Pancreas (tissue), 10 donors: ENCODE results near the gene DCST2. TPM values are rescaled to one million over a fixed set of nuclear protein-coding genes. Genes with fewer than 3 reads are reported as not detected.

Source experiments
- ATAC-seq, 4 donors: fragments of 200-7000 bp; cut with Tn5 transposase; one replicate each; pipeline versions ENCODE4 v1.8.0 to v1.9.1; 2020; ENCODE audit warnings: mild to moderate bottlenecking in 4 of 4, moderate library complexity in 4 of 4
- DNase-seq, 6 donors: peaks; one replicate each; pipeline ENCODE4 v3.0.0-alpha.2; 2020
- FAIRE-seq: peaks from 2 replicates; lab custom pipeline; 2012; peaks lifted over from hg19 to GRCh38; lab: Jason Lieb, UNC
- H3K27ac ChIP-seq, 4 donors: fragments of 200-600 bp; sonication (generic); 1 replicate in 3 of 4; 2 replicates in 1 of 4; pipeline versions ENCODE4 v1.5.0 to v1.8.0; 2020
- H3K27me3 ChIP-seq, 4 donors: fragments of 200-600 bp; one replicate each; pipeline ENCODE4 v1.8.0; 2021
- H3K36me3 ChIP-seq, 3 donors: fragments of 200-600 bp; sonication (generic) in 1 of 3; one replicate each; pipeline versions ENCODE4 v1.5.0 to v1.8.0; 2020 to 2021
- H3K4me1 ChIP-seq, 3 donors: fragments of 200-600 bp; one replicate each; pipeline ENCODE4 v1.8.0; 2021
- H3K4me3 ChIP-seq, 4 donors: fragments of 200-600 bp; sonication (generic) in 2 of 4; one replicate each; pipeline versions ENCODE4 v1.5.0 to v1.8.0; 2020 to 2021
- H3K9me3 ChIP-seq, 4 donors: fragments of 200-600 bp; one replicate each; pipeline ENCODE4 v1.8.0; 2021
- WGBS, 2 donors: extraction: QIAGEN DNeasy Blood & Tissue Kit; methylation state at CpG; one replicate each; pipeline ENCODE4 v1.1.7; 2013; 5-methylcytosine and 5-hydroxymethylcytosine counted together
- intact Hi-C, 3 donors: fragments of 100-400 bp; cut with DNase I; formaldehyde crosslinking; loops; one replicate each; pipeline versions ENCODE4 v1.11.1 to v1.14.2; 2022
- polyA plus RNA-seq, 2 donors: library from polyadenylated mRNA; stranded (reverse); fragments of 200-250 nt; gene quantifications; one replicate each; pipeline ENCODE4 v1.2.3, GENCODE V29; 2013
- total RNA-seq, 6 donors: library from RNA; stranded (reverse); fragmentation: NEBNext Ultra II Directional in 4 of 6; extraction: Animal tissue kit (Norgen Biotek cat#: 25700) in 4 of 6; gene quantifications; one replicate each; pipeline versions ENCODE4 v1.2.1 to v1.2.4, GENCODE V29; 2021 to 2023
- TF ChIP-seq, protein P1 (sequence below), 4 donors: fragments of 200-600 bp; sonication (generic) in 3 of 4; IDR thresholded peaks; one replicate each; pipeline versions ENCODE4 v1.5.0 to v1.8.0; 2021; ENCODE audit warnings: antibody characterized with exemption in 4 of 4
- donor health status: healthy with polysubstance abuse.
- donor health status: DM: no; HTN: no; CAD: no; lungs with moderate emphysema.
- donor health status: DM: no; HTN: no; CAD: no.
- donor health status: control.
- donor health status: control.
- donor health status: Bipolar disorder and iron deficiency.
- donor health status: DM: yes; HTN: yes; CAD: no.
- donor health status: DM: no; HTN: no; CAD: no.
- donor health status: DM: no; HTN: no; CAD: no.
- donor health status: DM: yes; HTN: yes; CAD: no.

DCST2 gene
- total and polyA plus RNA-seq, 8 donors = 0.12 to 5.1 (median 0.51) TPM

DNA sequence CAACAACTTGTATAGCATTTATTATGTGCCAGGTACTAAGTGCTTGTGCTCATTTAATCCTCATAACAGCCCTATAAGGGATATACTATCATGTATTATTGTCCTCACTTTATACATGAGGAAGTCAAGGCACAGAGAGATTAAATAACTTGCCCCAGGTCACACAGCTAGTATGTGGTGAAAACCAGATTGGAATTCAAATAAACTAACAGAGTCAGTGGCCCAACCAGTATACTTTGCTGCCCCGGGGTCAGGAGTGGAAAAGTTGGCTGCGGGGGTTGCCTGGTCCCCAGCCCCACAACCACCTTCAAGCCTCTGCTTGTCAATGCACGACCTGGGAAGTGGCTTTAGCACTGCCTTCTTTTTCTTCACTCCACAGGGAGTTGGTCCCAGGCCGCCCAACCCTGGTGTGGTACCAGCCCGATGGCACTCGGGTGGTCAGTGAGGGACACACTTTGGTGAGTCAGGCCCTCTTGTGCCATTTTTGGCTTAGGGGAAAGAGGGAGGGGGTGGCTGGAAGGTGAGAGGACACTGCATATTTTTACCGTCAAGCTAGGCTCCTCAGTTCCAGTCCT, 20.0 kb upstream of the DCST2 start:
- H3K4me1 ChIP-seq = peaks cover 0 to 15% (median 4%) of the 10 kb centered on the region in 3 donors
- TF ChIP-seq, protein P1, sequence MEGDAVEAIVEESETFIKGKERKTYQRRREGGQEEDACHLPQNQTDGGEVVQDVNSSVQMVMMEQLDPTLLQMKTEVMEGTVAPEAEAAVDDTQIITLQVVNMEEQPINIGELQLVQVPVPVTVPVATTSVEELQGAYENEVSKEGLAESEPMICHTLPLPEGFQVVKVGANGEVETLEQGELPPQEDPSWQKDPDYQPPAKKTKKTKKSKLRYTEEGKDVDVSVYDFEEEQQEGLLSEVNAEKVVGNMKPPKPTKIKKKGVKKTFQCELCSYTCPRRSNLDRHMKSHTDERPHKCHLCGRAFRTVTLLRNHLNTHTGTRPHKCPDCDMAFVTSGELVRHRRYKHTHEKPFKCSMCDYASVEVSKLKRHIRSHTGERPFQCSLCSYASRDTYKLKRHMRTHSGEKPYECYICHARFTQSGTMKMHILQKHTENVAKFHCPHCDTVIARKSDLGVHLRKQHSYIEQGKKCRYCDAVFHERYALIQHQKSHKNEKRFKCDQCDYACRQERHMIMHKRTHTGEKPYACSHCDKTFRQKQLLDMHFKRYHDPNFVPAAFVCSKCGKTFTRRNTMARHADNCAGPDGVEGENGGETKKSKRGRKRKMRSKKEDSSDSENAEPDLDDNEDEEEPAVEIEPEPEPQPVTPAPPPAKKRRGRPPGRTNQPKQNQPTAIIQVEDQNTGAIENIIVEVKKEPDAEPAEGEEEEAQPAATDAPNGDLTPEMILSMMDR (IDR thresholded peaks at IDR 0.05) = no peak
- FAIRE-seq (no peak), DNase-seq (peak in 1 of 6 donors; percentile 39), ATAC-seq (no peak)
- H3K4me3 ChIP-seq = no peak overlapping the region
- 89 to 91% methylated on average over 7 of the region's 7 CpGs for WGBS, 2 donors
- H3K27me3 ChIP-seq = no peaks in the 10 kb centered on the region
- H3K36me3 ChIP-seq = peaks cover 0 to 10% (median 0%) of the 10 kb centered on the region in 3 donors
- H3K27ac ChIP-seq = no peak overlapping the region
- intact Hi-C loops = no loop called here
- no peaks in the 10 kb centered on the region for H3K9me3 ChIP-seq

DNA sequence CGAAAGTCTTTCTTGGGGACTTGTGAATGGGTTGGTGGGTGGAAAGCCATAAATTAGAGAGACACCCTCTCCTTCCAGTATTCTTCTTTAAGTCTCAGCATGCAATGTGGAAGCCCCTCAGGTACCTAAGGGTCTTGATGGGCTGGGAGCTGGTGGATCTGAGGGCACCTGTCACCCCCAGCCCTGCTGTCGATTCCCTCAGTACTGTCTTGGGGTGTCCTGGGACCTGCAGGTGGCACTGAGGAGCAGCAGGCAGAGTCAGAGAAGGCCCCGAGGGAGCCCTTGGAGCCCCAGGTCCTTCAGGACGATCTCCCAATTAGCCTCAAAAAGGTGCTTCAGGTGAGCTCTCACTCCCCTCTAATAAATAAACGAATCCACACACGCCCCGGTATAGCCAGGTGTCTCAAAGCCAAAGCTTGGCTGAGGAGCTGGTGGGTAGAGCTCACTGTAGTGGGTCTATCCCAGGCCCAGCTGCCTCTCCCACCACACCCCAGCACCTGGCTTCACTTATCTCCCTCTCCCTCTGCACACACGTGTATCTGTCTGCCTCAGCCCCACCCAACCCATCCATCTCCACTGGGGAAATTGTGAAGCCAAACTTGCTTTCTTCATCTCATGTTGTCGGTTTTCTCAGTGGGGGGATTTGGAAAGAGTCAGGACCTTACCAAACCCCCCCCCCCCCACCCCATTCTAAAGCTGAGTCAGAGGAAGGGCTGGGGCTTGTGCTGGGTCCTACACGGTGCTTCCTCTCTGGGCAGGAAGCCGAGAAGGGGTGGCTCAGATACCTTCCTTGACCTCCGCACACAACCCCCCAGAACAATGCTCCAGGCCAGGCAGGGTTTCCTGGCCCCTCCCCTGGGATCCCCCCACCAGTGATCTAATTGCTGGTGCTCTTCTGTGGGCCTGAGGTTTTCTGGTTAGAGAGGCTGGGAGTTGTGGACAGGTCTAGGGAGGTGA, 19.1 kb upstream of the DCST2 start:
- no peaks in the 10 kb centered on the region for H3K9me3 ChIP-seq
- H3K36me3 ChIP-seq = peaks cover 0 to 4% (median 0%) of the 10 kb centered on the region in 3 donors
- TF ChIP-seq, protein P1 (IDR thresholded peaks at IDR 0.05) = no peak
- 54 to 67% methylated on average over 12 of the region's 12 CpGs for WGBS, 2 donors
- intact Hi-C loops = no loop called here
- DNase-seq = peak in 1 of 6 donors; percentile 39
- FAIRE-seq = no peak
- H3K27ac ChIP-seq = peak overlapping the region in 1 of 4 donors; percentile 0
- no peak for ATAC-seq
- H3K4me1 ChIP-seq = peaks cover 0 to 15% (median 4%) of the 10 kb centered on the region in 3 donors
- no peaks in the 10 kb centered on the region for H3K27me3 ChIP-seq
- H3K4me3 ChIP-seq = peak overlapping the region in 2 of 4 donors; percentile 64 to 78

- H3K4me1 ChIP-seq = peaks cover 0 to 15% (median 4%) of the 10 kb centered on the region in 3 donors
- H3K36me3 ChIP-seq = no peaks in the 10 kb centered on the region
- WGBS, 2 donors = 2% methylated on average over 20 to 27 of the region's 27 CpGs
- H3K27me3 ChIP-seq = no peaks in the 10 kb centered on the region
- intact Hi-C loops = no loop called here
- peak overlapping the region; percentile 64 to 78 (median 71) for H3K4me3 ChIP-seq
- H3K27ac ChIP-seq = peak overlapping the region; percentile 60 to 75 (median 71)
- TF ChIP-seq, protein P1 (IDR thresholded peaks at IDR 0.05) = no peak
- ATAC-seq = peak; percentile 8 to 28 (median 20)
- no peaks in the 10 kb centered on the region for H3K9me3 ChIP-seq
- DNase-seq = peak; percentile 54 to 82 (median 66)
- no peak for FAIRE-seq
Measured at GRCh38 chr1:155051777-155052398, 18.3 kb upstream of the DCST2 start.

DNA sequence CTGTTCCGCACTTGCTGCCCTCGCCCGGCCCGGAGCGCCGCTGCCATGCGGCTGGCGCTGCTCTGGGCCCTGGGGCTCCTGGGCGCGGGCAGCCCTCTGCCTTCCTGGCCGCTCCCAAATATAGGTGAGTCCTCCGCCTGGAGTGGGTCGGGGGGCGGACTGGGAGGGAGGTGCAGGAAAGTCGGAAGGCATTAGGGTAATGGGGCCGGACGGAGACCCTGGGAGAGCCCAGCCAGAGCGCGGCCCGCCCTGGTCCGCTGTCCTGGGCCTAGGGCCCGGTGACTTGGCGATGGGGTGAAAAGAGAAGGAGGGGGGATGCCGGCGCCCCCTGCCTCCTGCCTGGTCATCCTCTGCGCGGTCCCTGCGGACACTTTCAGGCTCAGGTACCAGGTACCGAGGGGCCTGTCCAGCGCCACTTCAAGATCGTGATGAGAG, 17.8 kb upstream of the DCST2 start:
- TF ChIP-seq, protein P1 (IDR thresholded peaks at IDR 0.05) = no peak
- ATAC-seq (peak; percentile 7 to 19 (median 8)), DNase-seq (no peak), FAIRE-seq (no peak)
- 1% methylated on average over 19 to 31 of the region's 31 CpGs for WGBS, 2 donors
- no peaks in the 10 kb centered on the region for H3K36me3 ChIP-seq
- no peaks in the 10 kb centered on the region for H3K27me3 ChIP-seq
- peak overlapping the region; percentile 60 to 75 (median 71) for H3K27ac ChIP-seq
- H3K9me3 ChIP-seq = no peaks in the 10 kb centered on the region
- H3K4me1 ChIP-seq = peaks cover 0 to 15% (median 4%) of the 10 kb centered on the region in 3 donors
- peak overlapping the region; percentile 64 to 78 (median 71) for H3K4me3 ChIP-seq
- intact Hi-C loops = no loop called here
